SK-N-MC (cell line): ENCODE data around the gene PAIP1.

ENCODE experiments used
- EZH2 ChIP-seq: fragments of 200-600 bp; sonication (generic); IDR thresholded peaks from one replicate; pipeline ENCODE4 v1.6.1; 2017; ENCODE audit warnings: antibody characterized with exemption
- FOXP2 ChIP-seq: optimal IDR thresholded peaks from 2 replicates; pipeline ENCODE3; 2011; ENCODE audit warnings: mild to moderate bottlenecking, moderate library complexity; ENCODE audit not compliant: insufficient read depth; ENCODE audit errors: extremely low read length, control extremely low read depth
- POLR2AphosphoS5 ChIP-seq: IDR thresholded peaks from 2 replicates; pipeline ENCODE4 v1.6.1; 2012; ENCODE audit warnings: mild to moderate bottlenecking, low read depth, low read length, borderline replicate concordance

GRCh38 chr5:43590700-43591099 is 33.8 kb upstream of the PAIP1 start:
- TF ChIP-seq EZH2: no peak
- no peak for TF ChIP-seq POLR2AphosphoS5
- no peak for TF ChIP-seq FOXP2
